ENCODE measurements around the gene PTPRK.

DNA sequence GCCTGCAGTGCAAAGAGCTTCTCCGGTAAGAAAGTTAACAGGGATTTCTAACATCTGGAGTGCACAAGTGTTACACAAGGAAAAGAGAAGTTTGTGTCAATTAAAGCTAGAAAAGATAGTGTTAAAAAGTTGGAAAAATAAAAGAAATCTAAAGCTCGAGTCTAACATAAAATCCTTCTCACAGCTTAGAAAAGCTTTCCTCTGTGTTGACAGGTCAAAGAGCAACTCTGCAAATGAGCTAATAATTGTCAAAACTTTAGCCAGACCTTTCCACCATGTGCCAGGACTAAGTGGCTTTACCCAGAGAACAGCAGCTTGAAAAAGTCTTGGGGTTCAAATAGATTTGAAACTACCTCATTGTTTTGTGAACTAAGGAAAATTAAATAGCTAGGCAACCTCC, 14.8 kb downstream of the PTPRK start:
- TF ChIP-seq, protein P1, sequence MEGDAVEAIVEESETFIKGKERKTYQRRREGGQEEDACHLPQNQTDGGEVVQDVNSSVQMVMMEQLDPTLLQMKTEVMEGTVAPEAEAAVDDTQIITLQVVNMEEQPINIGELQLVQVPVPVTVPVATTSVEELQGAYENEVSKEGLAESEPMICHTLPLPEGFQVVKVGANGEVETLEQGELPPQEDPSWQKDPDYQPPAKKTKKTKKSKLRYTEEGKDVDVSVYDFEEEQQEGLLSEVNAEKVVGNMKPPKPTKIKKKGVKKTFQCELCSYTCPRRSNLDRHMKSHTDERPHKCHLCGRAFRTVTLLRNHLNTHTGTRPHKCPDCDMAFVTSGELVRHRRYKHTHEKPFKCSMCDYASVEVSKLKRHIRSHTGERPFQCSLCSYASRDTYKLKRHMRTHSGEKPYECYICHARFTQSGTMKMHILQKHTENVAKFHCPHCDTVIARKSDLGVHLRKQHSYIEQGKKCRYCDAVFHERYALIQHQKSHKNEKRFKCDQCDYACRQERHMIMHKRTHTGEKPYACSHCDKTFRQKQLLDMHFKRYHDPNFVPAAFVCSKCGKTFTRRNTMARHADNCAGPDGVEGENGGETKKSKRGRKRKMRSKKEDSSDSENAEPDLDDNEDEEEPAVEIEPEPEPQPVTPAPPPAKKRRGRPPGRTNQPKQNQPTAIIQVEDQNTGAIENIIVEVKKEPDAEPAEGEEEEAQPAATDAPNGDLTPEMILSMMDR (conservative IDR thresholded peaks at IDR 0.05) = no peak
- no peak for TF ChIP-seq ZFX (IDR thresholded peaks at IDR 0.05)
